ENCODE data around the gene PWWP2B.

DNA sequence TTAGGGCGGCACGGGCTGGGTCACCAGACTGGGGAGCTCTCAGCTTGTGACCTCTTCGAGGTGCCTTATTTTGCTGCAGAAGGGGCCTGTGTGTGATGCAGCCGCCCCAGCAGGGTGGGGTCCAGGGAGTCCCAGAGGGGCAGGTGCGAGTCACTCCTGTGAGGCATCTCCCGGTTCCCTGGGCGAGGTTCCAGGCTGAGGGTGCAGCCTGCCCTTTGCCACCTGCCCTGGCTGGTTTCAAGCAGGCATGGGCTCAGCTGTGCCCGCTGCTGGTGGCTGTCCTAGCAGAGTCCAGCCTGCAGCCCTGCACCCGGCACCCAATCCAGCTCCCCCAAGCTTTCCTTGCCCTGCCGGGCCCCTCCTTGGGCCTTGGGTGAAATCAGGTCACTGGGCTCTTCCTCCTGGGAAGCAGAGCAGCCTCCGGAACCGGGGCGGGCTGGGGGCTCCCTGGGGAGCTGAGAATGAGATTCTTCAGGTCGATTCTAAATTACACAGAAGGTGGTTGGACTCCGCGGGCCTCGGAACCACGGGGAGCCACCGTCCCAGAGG is 64.8 kb downstream of the PWWP2B start:
- no peak for TF ChIP-seq CTCF (IDR thresholded peaks at IDR 0.05; ENCODE audit: low read depth, low read length)
- TF ChIP-seq EZH2phosphoT487 (IDR thresholded peaks at IDR 0.05; ENCODE audit: low read depth) = no peak
